ENCODE results near the gene TBC1D22B.
A peak's percentile ranks its signal among the peaks of the same experiment; 100 is the strongest.

Gene TBC1D22B

DNA sequence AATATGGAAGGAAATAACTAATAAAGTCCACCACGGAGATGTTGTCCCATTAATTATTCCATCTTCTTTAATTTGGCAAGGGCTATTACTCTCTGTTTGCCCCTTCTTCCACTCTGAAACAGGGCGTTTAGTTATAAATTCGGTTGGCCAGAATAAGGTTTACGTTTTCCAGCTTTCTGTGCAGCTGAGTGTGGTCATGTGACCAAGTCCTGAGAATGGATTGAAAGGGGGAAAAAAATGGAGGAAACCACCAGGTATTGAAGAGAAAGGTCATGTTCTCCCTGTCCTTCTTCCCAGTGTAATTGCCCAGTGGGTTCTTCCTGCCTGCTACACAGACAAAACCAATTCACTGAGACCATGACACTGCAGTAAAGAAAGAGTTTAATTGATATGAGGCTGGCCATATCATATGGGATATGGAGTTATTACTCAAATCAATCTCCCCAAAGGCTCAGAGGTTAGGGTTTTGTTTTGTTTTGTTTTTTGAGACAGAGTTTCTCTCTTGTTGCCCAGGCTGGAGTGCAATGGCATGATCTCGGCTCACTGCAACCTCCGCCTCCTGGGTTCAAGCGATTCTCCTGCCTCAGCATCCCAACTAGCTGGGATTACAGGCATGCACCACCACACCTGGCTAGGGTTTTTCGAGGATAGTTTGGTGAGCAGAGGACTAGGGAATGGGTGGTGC lies 14.3 kb upstream of the TBC1D22B start:
- H3K4me3 ChIP-seq (ENCODE audit: low read depth, low read length): no peak overlapping the region
- TF ChIP-seq CTCF (IDR thresholded peaks at IDR 0.05; ENCODE audit: low read depth, low read length): no peak
- DNase-seq (ENCODE audit: low read depth, low spot score): no peak
- in situ Hi-C loops (cut with HindIII; ENCODE audit: low sequenced_read_pairs): no loop called here

- no peak overlapping the region for H3K4me3 ChIP-seq (ENCODE audit: low read depth, low read length)
- TF ChIP-seq CTCF (IDR thresholded peaks at IDR 0.05; ENCODE audit: low read depth, low read length): no peak
- DNase-seq (ENCODE audit: low read depth, low spot score): no peak
- in situ Hi-C loops (cut with HindIII; ENCODE audit: low sequenced_read_pairs): no loop called here
Observed at GRCh38 chr6:37243816-37244370, 13.7 kb upstream of the TBC1D22B start.

GRCh38 chr6:37244430-37245310 lies 12.9 kb upstream of the TBC1D22B start:
- no peak overlapping the region for H3K4me3 ChIP-seq (ENCODE audit: low read depth, low read length)
- peak; percentile 100 for DNase-seq (ENCODE audit: low read depth, low spot score)
- in situ Hi-C loops (cut with HindIII; ENCODE audit: low sequenced_read_pairs): no loop called here
- no peak for TF ChIP-seq CTCF (IDR thresholded peaks at IDR 0.05; ENCODE audit: low read depth, low read length)

- in situ Hi-C loops (cut with HindIII; ENCODE audit: low sequenced_read_pairs): no loop called here
- TF ChIP-seq CTCF (IDR thresholded peaks at IDR 0.05; ENCODE audit: low read depth, low read length): no peak
- DNase-seq (ENCODE audit: low read depth, low spot score): peak; percentile 50
- H3K4me3 ChIP-seq (ENCODE audit: low read depth, low read length): no peak overlapping the region
Observed at GRCh38 chr6:37251211-37251780, 6.3 kb upstream of the TBC1D22B start.

GRCh38 chr6:37253486-37254007 lies 4.0 kb upstream of the TBC1D22B start:
- DNase-seq (ENCODE audit: low read depth, low spot score): no peak
- no peak for TF ChIP-seq CTCF (IDR thresholded peaks at IDR 0.05; ENCODE audit: low read depth, low read length)
- H3K4me3 ChIP-seq (ENCODE audit: low read depth, low read length): no peak overlapping the region
- in situ Hi-C loops (cut with HindIII; ENCODE audit: low sequenced_read_pairs): no loop called here

- no peak overlapping the region for H3K4me3 ChIP-seq (ENCODE audit: low read depth, low read length)
- in situ Hi-C loops (cut with HindIII; ENCODE audit: low sequenced_read_pairs): no loop called here
- DNase-seq (ENCODE audit: low read depth, low spot score): no peak
- no peak for TF ChIP-seq CTCF (IDR thresholded peaks at IDR 0.05; ENCODE audit: low read depth, low read length)
Observed at GRCh38 chr6:37254881-37255280, 2.7 kb upstream of the TBC1D22B start.

Measured in astrocyte of the spinal cord (primary cell).